Transverse colon (tissue), 4 donors: Measurements from ENCODE around the gene CLCN1.

ENCODE experiments used
- CTCF ChIP-seq, 5 experiments: fragments of 200-600 bp in 3 of 5; fragments of 450-650 bp in 2 of 5; sonication (generic) in 3 of 5; IDR thresholded peaks; 1 replicate in 2 of 5; 2 replicates in 3 of 5; pipeline ENCODE4 v1.5.1; 2016 to 2017; ENCODE audit warnings: antibody characterized with exemption in 5 of 5, inconsistent platforms in 3 of 5, mild to moderate bottlenecking in 2 of 5, moderate library complexity in 1 of 5
- POLR2AphosphoS5 ChIP-seq, 3 donors: sonication (generic); formaldehyde crosslinking; IDR thresholded peaks; one replicate each; pipeline ENCODE4 v1.6.1; 2016; ENCODE audit warnings: antibody characterized with exemption in 3 of 3

GRCh38 chr7:143271240-143271639, 44.7 kb upstream of the CLCN1 start:
- TF ChIP-seq CTCF (IDR thresholded peaks at IDR 0.05) = no peak
- TF ChIP-seq POLR2AphosphoS5 (IDR thresholded peaks at IDR 0.05) = no peak
